GM19099 (cell line): Measurements from ENCODE around the gene RIMOC1.

Experiments used
- POLR2A ChIP-seq: IDR thresholded peaks from 3 replicates; pipeline ENCODE4 v1.6.1; 2011; ENCODE audit warnings: low read depth; ENCODE audit not compliant: insufficient read length; ENCODE audit errors: extremely low read depth

Gene RIMOC1

DNA sequence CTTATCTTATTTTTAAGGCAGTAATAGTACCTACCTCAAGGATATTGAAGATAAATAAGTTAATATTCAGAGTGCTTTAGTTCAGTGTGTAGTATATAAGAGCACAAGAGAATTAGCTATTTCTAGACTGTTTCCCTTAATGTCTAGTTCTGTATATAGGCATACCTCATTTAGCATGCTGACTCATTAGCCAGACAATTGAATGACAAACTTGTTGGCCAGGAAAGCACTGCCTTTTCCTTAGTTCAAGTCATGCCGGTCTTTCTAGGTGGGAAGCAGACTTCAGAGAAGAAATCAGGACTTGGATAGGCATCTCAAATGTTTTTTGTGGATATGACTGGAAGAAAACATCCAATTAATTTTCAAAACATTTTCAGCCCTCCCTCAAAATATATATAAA is 17.7 kb downstream of the RIMOC1 start:
- no peak for TF ChIP-seq POLR2A

DNA sequence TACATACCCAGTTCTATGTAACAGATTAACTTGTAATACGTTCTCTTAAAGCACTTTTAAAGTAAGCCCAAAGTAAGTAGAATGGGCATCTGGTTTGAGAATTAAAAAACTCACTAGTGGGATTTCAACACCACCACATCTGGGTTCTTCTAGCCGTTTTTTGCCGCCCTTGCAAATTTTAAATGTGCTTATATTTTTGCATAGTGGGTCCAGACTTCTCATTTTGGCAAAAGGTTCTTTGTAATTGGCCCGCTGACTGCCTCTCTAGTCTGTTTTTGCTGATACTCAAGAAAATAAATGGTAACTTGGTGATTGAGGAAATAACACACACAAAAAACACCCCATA is 20.4 kb downstream of the RIMOC1 start:
- no peak for TF ChIP-seq POLR2A

DNA sequence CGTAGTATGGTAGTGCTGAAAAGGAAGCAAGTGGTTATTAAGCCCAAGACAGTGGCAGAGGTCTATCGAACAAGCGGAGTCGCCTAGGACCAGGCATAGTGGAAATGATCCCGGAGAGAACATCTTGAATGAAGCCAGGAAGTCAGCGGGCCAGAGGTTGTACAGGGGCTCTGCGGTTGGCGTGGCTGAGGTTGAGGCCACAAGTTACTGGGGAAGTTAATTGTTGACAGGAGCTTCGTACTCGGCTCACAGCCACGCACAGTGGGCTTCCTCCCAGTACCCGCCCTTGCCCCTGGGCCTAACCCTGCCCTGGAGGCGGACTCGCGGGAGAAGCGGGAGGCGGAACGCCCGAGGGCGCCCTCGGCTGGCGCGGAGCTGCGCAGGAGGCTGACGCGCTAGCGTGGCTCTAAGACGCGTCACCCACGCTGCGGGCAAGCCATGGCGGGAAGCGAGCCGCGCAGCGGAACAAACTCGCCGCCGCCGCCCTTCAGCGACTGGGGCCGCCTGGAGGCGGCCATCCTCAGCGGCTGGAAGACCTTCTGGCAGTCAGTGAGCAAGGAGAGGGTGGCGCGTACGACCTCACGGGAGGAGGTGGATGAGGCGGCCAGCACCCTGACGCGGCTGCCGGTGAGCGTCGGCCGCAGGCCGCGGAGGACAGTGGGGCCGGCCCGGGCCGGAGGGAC is 20.9 kb downstream of the RIMOC1 start, which contains the start of gene FBXO4:
TSS of gene FBXO4 (plus strand) at position 410 of the 683 bp plus-strand sequence. CDS start at position 439, 29 bp downstream.
- TF ChIP-seq POLR2A: peak; percentile 82

DNA sequence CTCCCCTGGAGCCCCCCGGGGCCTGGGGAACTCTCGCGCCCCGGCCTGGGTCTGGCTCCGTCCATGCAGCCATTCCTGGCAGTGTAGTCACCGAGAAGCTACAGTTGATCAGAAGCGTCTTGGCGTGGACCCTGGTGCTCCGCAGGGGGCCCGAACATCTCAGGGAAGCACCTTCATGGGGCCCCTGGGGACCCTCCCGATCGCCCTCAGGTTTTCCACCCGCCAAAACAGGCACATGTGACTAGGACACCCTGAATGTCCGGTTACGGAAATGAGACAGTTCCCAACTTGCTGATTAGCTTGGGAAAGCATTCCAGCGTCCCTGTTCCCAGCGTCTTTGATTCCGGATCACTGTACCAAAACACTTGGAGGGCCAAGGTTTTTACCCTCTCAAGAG is 21.4 kb downstream of the RIMOC1 start:
- no peak for TF ChIP-seq POLR2A

DNA sequence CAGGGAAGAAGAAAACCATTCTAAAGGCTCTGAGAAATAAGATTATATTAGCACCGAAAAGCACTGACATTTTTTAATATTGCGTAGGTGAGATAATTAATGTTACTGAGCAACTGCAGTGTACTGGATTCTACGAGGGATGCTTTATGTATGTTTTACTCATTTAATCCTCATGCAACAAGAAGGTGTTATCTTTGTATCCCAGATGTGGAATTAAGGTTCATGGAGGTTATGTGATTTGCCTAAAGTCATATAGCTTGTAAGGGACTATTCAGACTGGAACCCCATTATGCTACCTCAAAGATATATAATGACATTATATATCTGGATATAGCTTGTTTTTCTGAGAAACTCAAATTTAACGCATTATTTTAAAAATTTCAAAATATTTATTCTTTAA is 23.5 kb downstream of the RIMOC1 start:
- TF ChIP-seq POLR2A: no peak

DNA sequence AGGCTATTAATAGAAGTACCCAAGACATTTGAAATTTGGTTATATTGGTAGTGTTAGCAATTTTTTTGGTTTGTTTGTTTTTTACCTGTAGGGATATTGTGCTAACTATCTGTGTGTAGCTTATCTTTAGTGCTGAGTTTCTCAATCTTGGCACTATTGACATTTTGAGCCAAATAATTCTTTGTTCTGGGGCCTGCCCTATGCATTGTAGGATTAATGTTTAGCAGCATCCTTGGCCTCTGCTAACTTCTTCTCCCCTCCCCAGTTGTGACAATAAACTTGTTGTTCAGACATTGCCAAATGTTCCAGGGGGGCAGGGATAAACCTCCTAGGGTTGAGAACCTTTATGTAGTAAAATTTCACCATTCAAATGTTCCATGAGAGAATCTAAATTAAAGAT is 24.9 kb downstream of the RIMOC1 start:
- TF ChIP-seq POLR2A: no peak

DNA sequence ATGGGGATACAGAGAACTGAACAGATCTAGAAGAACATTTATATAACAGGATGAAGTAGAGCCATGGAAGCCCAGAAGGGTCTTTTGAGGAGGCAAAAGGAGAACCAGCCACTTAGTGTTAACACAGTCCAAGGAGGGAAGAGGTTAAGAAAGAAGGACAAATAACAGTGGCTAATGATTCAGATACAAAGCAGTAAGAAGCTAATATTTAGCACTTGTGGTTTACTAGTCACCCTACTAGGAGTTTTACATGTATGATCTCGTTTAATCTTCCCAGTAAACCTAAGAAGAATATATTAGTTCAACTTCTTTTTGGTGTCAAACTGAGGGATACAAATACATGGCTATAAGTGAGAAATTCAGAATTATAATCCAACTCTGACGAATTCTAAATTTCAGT is 28.6 kb downstream of the RIMOC1 start:
- TF ChIP-seq POLR2A: no peak

DNA sequence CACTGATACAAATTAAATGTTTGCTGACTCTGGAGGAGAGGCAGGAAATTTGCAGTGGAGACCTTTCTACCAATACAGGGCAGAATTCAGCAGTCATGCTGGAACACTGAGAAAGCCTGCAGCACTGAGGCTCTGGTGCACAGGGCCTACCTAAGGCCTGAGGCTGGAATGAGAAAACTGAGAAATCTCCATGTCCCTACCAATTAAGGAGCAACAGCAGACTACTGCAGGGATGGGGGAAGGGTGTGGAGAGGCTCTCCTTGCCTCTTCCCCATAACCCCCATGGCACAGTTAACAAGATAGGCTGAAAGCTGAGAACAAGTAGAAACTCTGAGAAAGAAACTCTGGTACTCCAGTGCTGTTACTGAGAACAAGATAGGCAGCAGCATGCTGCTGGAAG is 31.4 kb downstream of the RIMOC1 start:
- no peak for TF ChIP-seq POLR2A

DNA sequence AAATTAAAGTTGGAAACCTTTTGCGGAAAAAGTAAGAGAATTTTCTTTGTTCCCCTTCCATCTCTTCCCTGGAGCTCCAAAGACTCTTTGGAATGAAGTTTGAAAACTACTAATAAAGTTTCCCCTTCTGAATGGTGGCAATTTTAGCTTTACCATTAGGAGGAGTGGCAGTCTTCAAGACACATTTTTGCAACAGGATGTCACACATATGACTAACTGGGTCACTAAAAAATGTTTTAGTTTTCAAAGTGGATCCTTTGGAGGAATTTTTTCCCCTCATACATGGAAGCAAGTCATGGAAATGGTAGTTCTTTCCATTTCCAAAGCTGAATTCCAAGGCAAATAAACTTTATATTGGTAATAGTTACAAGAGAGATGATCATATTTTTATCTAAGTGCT is 36.5 kb downstream of the RIMOC1 start:
- TF ChIP-seq POLR2A: no peak

DNA sequence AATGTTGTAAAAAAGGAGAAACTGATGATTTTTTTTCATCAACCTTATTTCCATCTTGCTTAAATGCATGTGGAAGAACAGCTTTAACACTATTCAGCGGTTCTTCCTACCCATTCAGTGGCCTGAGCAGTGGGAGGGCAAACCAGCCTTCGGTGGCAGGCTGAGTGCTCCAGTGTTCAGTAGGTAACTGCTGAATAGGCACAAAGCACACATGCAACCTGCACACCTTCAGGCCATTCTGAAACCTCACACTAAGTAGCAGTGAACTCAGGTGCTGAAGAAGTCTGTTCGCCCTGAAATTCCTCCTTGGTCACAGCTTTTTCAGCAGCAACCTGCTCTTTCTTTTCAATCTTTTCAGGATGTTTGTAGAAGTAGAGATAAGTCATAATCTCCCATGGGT is 47.1 kb downstream of the RIMOC1 start:
- TF ChIP-seq POLR2A: no peak
